Keratinocyte (primary cell): ENCODE measurements around the gene ADARB2. TPM values are rescaled to one million over a fixed set of nuclear protein-coding genes. Genes with fewer than 3 reads are reported as not detected.

ENCODE experiments used
- DNase-seq: peaks from one replicate; pipeline ENCODE4 v3.0.0-alpha.2; 2011; ENCODE audit warnings: low read depth, missing footprints, low spot score
- FAIRE-seq: peaks from 2 replicates; lab custom pipeline; 2011; peaks lifted over from hg19 to GRCh38; lab: Jason Lieb, UNC
- H2AFZ ChIP-seq: 2 replicates; pipeline ENCODE4 v1.6.0; 2012; ENCODE audit warnings: low read length, control low read depth, inconsistent platforms; ENCODE audit not compliant: control insufficient read depth
- H3K27ac ChIP-seq: 2 replicates; pipeline ENCODE4 v1.5.1; 2011; ENCODE audit warnings: low read length; ENCODE audit not compliant: control insufficient read depth, insufficient read depth
- H3K27me3 ChIP-seq: 3 replicates; pipeline ENCODE4 v1.6.0; 2011; ENCODE audit warnings: low read length; ENCODE audit not compliant: control insufficient read depth, insufficient read depth; ENCODE audit errors: extremely low read depth
- H3K36me3 ChIP-seq, 2 experiments: 2 replicates in 1 of 2; 3 replicates in 1 of 2; pipeline ENCODE4 v1.5.1; 2011; ENCODE audit warnings: low read length in 2 of 2, mild to moderate bottlenecking in 1 of 2; ENCODE audit not compliant: control insufficient read depth in 2 of 2, insufficient read depth in 2 of 2; ENCODE audit errors: extremely low read depth in 1 of 2
- H3K4me1 ChIP-seq: 3 replicates; pipeline ENCODE4 v1.5.1; 2011; ENCODE audit warnings: low read length; ENCODE audit not compliant: control insufficient read depth, insufficient read depth; ENCODE audit errors: extremely low read depth
- H3K4me2 ChIP-seq: 3 replicates; pipeline ENCODE4 v1.6.0; 2011; ENCODE audit warnings: low read depth, low read length; ENCODE audit not compliant: control insufficient read depth, insufficient read depth; ENCODE audit errors: extremely low read depth
- H3K4me3 ChIP-seq, 3 experiments: fragments of 200-600 bp in 1 of 3; sonication (generic) in 1 of 3; 2 replicates in 2 of 3; 3 replicates in 1 of 3; pipeline ENCODE4 v1.5.1; 2011 to 2016; ENCODE audit warnings: low read length in 3 of 3, mild to moderate bottlenecking in 3 of 3, control low read depth in 2 of 3, inconsistent platforms in 1 of 3, low read depth in 1 of 3, mixed read lengths in 1 of 3, mixed run types in 1 of 3, moderate library complexity in 1 of 3; ENCODE audit not compliant: control insufficient read depth in 2 of 3, insufficient read depth in 2 of 3; ENCODE audit errors: extremely low read depth in 1 of 3
- H3K79me2 ChIP-seq: 2 replicates; pipeline ENCODE4 v1.6.0; 2012; ENCODE audit warnings: low read length; ENCODE audit not compliant: control insufficient read depth, insufficient read depth
- H3K9ac ChIP-seq: 3 replicates; pipeline ENCODE4 v1.6.0; 2011; ENCODE audit warnings: low read length; ENCODE audit not compliant: control insufficient read depth, insufficient read depth; ENCODE audit errors: extremely low read depth
- H3K9me1 ChIP-seq: 3 replicates; pipeline ENCODE4 v1.6.0; 2011; ENCODE audit warnings: low read length; ENCODE audit not compliant: control insufficient read depth, insufficient read depth; ENCODE audit errors: extremely low read depth
- H3K9me3 ChIP-seq: 2 replicates; pipeline ENCODE4 v1.5.1; 2012; ENCODE audit warnings: low read depth, low read length; ENCODE audit not compliant: control insufficient read depth
- H4K20me1 ChIP-seq: 3 replicates; pipeline ENCODE4 v1.6.0; 2011; ENCODE audit warnings: low read length; ENCODE audit not compliant: control insufficient read depth, insufficient read depth; ENCODE audit errors: extremely low read depth
- EZH2 ChIP-seq: IDR thresholded peaks from one replicate; pipeline ENCODE4 v1.6.1; 2012; ENCODE audit warnings: inconsistent platforms, mild to moderate bottlenecking, low read length, moderate library complexity
- dilution Hi-C: fragments of 300-500 bp; cut with MboI; formaldehyde crosslinking; loops from one replicate; pipeline ENCODE4 v1.7.0; 2020; ENCODE audit warnings: low sequenced_read_pairs; ENCODE audit not compliant: extremely low pct_ligation_motif_present
- polyA plus RNA-seq, 5 experiments: library from polyadenylated mRNA; depleted of rRNA in 3 of 5; stranded (reverse) in 3 of 5; stranded (forward) in 1 of 5; unstranded in 1 of 5; fragments of >200 nt; gene quantifications; 1 replicate in 1 of 5; 2 replicates in 3 of 5; 3 replicates in 1 of 5; pipeline versions ENCODE4 v1.2.1 to v1.2.3, GENCODE V29; 2011 to 2012; ENCODE audit warnings: missing spikeins in 2 of 5, low read depth in 1 of 5, low replicate concordance in 1 of 5
- TF ChIP-seq, protein P1 (sequence below), 3 experiments: IDR thresholded peaks in 1 of 3; conservative IDR thresholded peaks in 1 of 3; optimal IDR thresholded peaks in 1 of 3; 2 replicates in 2 of 3; 3 replicates in 1 of 3; pipeline versions ENCODE3 to v1.5.1; 2011; ENCODE audit warnings: low read length in 3 of 3, mild to moderate bottlenecking in 3 of 3, moderate library complexity in 2 of 3, control low read depth in 1 of 3, inconsistent platforms in 1 of 3; ENCODE audit not compliant: insufficient read depth in 2 of 3; ENCODE audit errors: extremely low read depth in 1 of 3

ADARB2 gene
- polyA plus RNA-seq, 1 donor (not counting 4 experiments of a cell fraction or from before 2014, with no cell fraction given): not detected

DNA sequence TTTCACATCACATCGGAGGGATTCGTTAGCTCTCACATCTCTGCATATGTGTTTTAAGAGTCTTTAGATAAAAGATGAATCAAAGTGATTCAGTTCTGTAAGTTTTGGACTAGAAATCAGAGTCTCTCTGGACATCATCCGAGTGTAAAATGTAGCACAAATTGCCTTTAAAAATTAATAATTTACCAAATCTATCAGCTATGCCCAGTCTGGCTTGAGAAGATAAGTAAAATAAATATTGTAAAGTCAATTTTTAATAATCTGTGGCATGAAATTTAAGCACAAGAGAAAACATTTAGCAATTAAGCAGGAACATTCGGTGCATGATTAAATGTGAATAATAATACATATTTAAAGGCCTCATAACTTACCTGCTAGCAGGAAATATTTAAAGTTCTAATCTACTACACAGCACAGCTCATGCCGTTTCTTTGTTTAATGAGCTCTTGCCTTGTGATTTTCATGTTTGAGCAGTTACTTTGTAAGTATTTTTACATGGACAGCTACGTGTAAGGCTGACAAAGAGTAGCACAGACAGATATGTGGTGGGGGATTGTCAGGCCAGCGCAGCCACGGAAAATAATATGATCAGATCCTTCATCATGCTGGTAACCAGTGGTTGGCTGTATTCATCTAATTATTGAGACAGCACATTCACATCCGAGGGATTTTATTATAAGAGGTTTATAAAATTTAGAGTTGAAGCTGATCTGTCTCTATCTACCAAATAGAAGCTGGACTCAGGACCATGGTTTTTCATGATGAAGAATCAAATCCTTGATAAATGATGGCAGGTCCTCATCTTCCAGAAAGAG is 317.3 kb downstream of the ADARB2 start:
- no peak overlapping the region for H3K9ac ChIP-seq
- peaks cover 2% of the 10 kb centered on the region for H3K9me3 ChIP-seq
- no peaks in the 10 kb centered on the region for H3K27me3 ChIP-seq
- FAIRE-seq (no peak), DNase-seq (no peak)
- no peak overlapping the region for H3K4me2 ChIP-seq
- no peak overlapping the region for H3K27ac ChIP-seq
- H3K4me1 ChIP-seq: no peaks in the 10 kb centered on the region
- no peak overlapping the region for H2AFZ ChIP-seq
- no peaks in the 10 kb centered on the region for H4K20me1 ChIP-seq
- H3K36me3 ChIP-seq: no peaks in the 10 kb centered on the region
- no peaks in the 10 kb centered on the region for H3K9me1 ChIP-seq
- dilution Hi-C loops: no loop called here
- H3K79me2 ChIP-seq: no peaks in the 10 kb centered on the region
- no peak for TF ChIP-seq EZH2
- TF ChIP-seq, protein P1, sequence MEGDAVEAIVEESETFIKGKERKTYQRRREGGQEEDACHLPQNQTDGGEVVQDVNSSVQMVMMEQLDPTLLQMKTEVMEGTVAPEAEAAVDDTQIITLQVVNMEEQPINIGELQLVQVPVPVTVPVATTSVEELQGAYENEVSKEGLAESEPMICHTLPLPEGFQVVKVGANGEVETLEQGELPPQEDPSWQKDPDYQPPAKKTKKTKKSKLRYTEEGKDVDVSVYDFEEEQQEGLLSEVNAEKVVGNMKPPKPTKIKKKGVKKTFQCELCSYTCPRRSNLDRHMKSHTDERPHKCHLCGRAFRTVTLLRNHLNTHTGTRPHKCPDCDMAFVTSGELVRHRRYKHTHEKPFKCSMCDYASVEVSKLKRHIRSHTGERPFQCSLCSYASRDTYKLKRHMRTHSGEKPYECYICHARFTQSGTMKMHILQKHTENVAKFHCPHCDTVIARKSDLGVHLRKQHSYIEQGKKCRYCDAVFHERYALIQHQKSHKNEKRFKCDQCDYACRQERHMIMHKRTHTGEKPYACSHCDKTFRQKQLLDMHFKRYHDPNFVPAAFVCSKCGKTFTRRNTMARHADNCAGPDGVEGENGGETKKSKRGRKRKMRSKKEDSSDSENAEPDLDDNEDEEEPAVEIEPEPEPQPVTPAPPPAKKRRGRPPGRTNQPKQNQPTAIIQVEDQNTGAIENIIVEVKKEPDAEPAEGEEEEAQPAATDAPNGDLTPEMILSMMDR (optimal IDR thresholded peaks at IDR 0.05 in 1 of 3, IDR thresholded peaks at IDR 0.05 in 1 of 3, conservative IDR thresholded peaks at IDR 0.05 in 1 of 3; ENCODE audit: extremely low read depth in 1 of 3, insufficient read depth in 2 of 3, low read length in 3 of 3): no peak
- no peak overlapping the region for H3K4me3 ChIP-seq

DNA sequence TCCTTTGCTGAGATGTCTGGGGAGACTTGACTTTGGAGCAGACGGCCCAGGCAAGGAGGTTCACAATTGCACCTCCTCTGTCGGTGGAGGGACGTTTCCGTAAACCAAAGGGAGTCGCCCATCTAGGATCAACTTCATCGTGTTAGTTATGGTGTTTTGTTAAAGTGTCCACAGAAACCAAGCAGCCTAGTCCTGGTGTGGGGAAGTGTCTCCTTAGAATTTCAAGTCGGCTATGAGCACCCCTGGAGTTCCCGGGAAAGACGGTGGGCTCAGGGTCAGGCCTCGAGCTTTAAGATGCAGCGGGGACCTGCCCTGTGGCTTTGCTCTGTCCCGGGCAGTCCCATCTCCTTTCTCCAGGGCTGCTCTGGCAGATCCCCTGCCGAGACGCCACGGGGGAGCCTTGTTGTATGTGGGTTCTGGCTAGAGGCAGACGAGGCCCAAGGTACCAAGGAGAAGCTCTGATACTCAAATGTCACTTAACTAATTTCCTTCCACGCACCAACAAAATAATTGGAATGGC is 319.2 kb downstream of the ADARB2 start:
- FAIRE-seq (no peak), DNase-seq (no peak)
- dilution Hi-C loops: no loop called here
- no peaks in the 10 kb centered on the region for H3K79me2 ChIP-seq
- H3K9me3 ChIP-seq: peaks cover 2% of the 10 kb centered on the region
- TF ChIP-seq, protein P1 (optimal IDR thresholded peaks at IDR 0.05 in 1 of 3, IDR thresholded peaks at IDR 0.05 in 1 of 3, conservative IDR thresholded peaks at IDR 0.05 in 1 of 3; ENCODE audit: extremely low read depth in 1 of 3, insufficient read depth in 2 of 3, low read length in 3 of 3): no peak
- no peak for TF ChIP-seq EZH2
- H3K36me3 ChIP-seq: no peaks in the 10 kb centered on the region
- no peaks in the 10 kb centered on the region for H4K20me1 ChIP-seq
- H3K4me1 ChIP-seq: no peaks in the 10 kb centered on the region
- no peak overlapping the region for H2AFZ ChIP-seq
- no peak overlapping the region for H3K9ac ChIP-seq
- H3K4me2 ChIP-seq: no peak overlapping the region
- no peak overlapping the region for H3K27ac ChIP-seq
- H3K4me3 ChIP-seq: no peak overlapping the region
- no peaks in the 10 kb centered on the region for H3K27me3 ChIP-seq
- no peaks in the 10 kb centered on the region for H3K9me1 ChIP-seq
